NCI-H2029 (cell line): Measurements from ENCODE around the gene SETD4.
"Not testable (repeated sequence)": the region's sequence is repeated elsewhere in the genome, so short reads cannot be mapped to it uniquely, and the experiment has no call there.

ENCODE experiments used
- DNase-seq: peaks from one replicate; lab custom pipeline; 2025; lab: John Stamatoyannopoulos, UW

SETD4 gene, protein sequence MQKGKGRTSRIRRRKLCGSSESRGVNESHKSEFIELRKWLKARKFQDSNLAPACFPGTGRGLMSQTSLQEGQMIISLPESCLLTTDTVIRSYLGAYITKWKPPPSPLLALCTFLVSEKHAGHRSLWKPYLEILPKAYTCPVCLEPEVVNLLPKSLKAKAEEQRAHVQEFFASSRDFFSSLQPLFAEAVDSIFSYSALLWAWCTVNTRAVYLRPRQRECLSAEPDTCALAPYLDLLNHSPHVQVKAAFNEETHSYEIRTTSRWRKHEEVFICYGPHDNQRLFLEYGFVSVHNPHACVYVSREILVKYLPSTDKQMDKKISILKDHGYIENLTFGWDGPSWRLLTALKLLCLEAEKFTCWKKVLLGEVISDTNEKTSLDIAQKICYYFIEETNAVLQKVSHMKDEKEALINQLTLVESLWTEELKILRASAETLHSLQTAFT

DNA sequence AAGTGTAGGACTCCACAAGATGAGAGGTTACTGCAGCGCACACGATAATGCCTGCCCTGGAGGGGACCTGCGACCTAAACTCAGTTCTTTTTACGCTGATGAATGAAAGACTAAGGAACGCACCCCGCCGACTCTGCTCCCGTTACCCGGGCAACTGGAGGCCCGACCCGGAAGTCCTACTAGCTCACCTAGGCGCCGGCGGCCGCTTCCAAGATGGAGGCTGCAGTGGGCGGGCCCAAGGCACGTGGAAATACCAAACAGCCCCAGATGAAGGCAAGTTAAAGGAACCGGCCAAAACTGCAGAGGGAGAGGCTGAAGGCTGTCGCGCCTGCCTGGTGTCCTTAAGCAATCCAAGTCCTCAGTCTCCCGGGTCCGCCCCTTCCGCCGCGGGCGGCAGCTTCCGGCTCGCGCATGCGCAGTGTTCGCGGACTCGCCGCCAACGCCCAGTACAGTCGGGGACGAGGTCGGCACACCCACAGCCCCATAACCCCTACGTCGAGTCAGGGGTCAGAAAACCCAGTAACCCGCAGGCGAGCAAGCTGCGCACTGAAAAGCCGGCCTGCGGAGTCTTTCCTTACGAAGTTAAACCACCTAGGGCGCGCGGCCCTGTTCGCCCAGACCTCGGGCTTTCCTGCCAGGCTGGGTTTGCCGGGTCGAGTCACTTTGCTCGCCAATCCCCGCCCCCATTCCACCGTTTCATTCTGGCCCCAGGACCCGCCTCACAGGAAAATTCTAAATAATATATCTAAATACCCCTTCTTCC, at the start of gene SETD4:
TSS of gene SETD4 (minus strand) at position 368 of the 763 bp plus-strand sequence. CDS start 1,638 bp downstream, outside the sequence.
- DNase-seq, result peak; percentile 88

DNA sequence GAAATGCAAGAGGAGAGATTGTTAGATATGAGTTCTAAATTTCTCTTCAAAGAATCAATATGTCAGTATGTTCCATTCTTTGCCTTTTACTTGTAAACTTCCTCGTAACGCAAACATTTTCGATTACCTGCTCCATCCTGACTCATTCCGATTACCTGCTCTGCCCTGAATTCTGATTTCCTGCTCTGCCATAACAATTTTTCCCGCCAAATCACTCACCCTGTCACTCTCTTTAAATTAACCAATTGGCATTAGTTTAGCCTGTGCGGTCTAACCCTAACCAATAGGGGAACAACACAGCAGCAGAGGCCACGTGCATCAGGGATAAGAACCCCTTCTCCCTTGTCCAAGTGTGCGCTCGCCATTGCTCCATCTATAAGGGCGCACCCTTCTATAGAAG, 49.5 kb upstream of the SETD4 start:
- no peak for DNase-seq

DNA sequence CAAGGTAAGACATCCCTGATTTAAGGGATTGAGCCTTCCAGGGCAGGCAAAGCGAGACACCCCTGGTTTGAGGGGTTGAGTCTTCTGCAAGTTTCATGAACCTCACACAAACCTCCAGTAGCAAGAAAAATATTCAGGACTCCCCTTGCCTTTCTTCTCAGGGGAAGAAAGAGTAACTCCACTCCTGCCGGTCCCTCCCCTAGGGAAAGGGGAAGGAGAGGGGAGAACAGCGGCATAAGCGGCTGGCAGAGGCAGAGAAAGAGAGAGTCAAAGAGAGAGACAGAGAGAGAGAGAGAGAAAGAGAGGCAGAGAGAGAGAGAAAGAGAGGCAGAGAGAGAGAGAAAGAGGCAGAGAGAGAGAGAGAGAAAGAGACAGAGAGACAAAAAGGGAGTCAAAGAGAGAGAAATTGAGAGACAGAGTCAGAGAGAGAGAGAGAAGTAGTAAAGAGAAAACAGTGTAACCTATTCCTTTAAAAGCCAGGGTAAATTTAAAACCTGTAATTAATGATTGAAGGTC, 45.1 kb upstream of the SETD4 start:
- DNase-seq, result no peak

DNA sequence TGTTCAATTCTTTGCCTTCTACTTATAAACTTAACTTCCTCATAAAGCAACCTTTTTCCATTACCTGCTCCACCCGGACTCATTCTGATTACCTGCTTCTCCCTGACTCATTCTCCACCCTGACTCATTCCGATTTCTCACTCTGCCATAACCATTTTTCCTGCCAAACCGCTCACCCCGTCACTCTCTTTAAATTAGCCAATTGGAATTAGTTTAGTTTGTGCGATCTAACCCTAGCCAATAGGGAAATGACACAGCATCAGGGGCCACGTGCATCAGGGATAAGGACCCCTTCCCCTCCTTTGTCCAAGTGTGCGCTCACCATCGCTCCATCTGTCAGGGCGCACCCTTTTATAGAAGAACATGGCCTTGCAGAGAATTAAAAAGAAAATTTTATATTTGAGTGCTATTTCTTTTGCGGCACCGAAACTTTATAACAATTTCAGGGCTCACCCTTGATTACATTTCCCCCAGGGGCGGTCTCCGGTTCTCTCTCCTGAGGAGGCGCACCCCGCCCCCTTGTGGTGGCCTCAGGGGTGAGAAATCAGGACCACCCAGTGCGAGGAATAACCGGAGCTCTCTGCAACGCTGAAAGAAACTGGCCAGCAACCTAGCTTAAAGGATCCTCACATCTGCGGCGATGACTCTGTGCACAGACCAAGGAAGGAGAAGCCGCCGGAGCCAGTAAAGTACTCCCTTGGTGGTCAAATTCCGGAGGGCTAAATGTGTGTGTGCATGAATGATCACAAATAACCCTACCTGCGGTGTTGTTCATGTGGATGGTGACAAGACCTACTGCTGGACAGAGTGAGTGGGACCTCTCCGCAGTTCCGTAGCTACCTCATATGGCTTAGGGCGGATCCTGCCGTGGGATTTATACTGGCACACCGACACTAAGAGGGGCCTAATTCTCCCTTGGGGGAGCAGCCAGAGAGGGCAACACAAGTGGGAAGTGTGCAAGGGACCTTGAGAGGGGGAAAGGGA, 44.3 kb upstream of the SETD4 start:
- no peak for DNase-seq

DNA sequence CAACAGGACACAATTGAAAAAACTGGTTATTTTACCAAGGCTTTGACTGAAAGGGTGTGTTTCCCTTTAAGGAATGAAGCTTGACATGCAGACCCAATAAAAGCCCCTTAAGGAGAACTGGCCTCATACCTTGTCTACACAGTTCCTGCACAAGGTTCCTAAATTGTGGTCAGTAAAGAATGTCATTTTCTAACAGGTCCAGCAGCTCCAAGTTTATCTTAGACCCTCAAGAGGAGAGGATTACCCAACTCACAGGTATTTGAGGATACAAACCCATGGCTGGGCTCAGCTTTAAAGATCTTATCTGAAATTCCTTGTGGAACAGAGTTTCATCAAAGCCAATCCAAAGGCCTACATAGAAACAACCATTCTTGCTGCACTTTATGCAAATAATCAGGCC, 43.1 kb upstream of the SETD4 start:
- no peak for DNase-seq

DNA sequence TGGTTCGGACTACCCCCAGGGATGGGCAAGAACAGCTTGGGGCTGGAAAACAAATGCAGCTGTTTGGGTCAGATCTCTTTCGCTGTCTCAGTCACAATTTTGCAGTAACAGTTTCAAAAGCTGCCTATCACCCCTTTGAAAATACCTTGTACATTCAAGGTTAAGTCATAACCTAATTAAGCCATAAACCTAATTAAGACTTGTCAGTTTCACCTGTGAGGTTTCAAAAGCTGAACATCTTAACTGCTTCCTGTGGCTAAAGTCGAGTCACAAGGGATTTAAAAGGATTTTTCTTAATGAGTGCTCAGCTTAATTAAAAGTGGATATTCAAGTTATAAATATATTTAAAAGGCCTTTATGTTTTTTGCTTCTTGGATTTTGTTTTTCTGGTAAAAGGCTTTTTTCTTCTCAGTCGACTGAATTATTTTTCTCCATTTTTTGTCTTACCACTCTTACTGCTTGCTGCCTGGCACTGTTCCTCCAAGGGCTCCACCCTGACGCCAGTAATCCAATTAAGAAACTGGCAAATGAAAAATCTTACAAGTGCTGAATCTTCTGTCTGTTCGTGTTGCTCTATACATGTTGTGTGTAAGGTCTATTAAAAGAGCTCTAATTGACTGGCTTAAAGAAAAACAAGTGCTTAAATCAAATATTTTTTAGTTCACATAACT, 40.8 kb upstream of the SETD4 start:
- DNase-seq, result no peak

DNA sequence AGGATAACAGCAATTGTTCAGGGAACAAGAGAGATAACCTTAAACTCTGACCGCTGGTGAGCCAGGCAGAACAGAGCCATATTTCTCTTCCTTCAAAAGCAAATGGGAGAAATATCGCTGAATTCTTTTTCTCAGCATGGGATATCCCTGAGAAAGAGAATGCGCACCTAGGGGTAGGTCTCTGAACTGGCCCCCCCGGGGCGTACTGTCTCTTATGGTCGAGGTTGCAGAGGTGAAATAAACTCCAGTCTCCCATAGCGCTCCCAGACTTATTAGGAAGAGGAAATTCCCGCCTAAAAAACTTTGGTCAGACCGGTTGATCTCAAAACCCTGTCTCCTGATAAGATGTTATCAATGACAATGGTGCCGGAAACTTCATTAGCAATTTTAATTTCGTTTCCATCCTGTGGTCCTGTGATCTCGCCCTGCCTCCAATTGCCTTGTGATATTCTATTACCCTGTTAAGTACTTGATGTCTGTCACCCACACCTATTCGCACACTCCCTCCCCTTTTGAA, 39.4 kb upstream of the SETD4 start:
- not testable (repeated sequence) for DNase-seq

DNA sequence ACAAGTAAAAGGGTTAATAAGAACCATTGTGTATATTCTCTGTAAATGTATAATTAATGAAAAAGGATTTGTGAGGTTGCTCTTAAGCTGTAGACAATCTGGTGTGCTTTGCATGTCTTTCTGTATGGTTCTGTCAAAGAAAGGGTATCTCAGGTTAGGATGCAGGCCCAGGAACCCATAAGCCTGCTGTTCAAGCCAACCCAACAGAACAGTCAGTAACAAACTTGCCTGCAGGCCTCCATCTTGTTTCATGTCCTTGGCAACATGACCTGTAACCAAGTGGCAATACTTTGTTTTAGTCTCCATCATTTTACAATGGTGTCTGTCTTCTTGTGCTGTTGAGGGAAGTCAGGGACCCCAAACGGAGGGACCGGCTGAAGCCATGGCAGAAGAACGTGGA, 38.7 kb upstream of the SETD4 start:
- DNase-seq, result no peak

DNA sequence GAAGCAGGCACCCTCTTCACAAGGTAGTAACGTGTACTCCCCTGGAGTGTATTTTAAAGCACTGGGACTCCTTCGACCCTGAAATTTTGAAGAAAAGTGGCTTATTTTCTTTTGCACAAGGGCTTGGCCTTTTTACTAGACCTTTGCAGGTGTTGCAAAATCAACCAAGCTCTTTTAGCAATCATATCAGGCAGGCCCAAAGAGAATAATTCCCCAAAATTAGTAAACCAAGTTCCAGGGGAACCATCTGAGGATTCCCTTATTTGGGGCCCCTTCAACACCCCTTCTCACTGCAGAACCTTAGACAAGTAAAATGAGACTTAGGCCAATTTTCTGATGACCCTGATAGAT, 37.8 kb upstream of the SETD4 start:
- no peak for DNase-seq

DNA sequence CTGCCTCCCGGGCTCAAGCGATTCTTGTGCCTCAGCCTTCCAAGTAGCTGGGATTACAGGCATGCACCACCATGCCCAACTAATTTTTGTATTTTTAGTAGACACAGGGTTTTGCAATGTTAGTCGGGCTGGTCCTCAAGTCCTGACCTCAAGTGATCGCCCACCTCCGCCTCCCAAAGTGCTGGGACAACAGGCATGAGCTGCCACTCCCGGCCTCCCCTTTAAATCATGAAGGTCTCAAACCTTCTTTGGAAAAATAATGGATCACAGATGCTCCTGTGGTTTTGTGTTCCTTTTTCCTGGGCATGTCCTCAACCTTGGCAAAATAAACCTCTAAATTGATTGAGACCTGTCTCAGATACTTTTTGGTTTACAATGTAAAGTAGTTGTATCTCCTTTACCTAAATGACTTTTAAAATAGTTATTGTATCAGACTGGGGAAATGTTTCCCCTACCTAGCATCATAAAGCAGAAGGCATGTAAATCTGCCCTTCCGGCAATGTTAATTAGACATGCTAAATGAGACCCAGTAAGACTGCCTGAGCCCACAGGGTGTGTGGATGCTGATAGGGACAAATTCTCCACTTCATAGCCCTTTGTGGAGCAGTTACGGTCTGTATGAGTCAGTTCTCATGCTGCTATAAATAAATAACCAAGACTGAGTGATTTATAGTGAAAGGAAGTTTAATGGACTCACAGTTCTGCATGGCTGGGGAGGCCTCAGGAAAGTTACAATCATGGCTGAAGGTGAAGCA, 37.3 kb upstream of the SETD4 start:
- no peak for DNase-seq

DNA sequence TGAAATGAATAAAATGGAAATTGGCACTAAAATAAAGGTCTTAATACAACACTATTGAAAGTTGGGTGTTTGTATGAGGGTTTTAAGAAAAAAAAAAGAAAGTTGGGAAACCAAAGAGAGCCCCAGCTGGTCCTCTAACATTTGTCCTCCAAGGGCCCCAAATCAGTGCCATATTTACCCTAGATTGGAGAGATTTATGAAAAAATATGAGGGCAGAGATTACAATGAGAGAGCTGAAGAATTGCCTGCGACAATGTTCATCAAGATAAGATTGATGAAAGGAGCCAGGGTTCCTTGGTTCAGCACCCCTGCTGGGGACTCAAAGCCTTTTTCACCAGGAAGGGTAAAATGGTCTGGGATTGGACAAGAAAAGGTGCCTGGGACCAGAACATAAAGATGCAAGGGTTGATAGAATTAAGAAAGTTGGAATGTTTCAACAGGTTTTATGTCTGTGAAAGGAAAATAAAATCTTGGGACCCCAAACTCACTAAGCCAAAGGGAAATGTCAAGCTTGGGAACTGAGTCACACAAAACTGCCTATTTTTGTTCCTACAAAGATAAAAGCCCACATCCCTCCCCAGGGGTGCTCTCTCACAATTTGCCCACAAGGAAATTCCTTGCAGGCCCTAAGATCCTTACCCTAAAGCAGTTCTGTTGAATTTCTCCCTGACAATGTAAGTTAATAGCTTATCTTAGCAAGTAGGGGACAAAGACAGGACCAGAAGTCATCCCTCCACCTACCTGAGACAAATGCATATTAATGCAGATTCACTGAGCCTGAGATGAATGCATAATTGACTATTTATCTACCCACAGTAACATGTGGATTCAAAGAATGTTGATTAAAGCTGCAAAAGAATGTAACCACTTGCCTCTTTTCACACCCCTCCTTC, 36.3 kb upstream of the SETD4 start:
- DNase-seq, result no peak

DNA sequence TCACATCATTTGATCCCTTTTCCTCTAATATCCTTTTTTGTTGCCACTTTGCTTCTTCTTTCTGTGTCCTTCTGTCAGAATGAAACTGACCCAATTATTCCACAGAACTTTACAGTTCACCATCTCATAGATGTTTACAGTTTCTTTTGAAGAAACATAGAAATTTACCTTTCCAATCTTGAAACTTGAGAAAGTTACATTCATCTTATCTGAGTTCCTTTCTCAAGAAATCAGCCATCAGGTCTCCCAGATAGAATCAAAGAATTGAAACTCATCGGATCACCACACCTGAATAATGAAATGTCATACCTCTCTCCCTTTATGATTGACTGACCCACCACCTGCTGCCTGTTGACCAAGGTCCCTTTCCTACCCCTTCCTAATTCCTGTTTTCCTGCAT, 33.2 kb upstream of the SETD4 start:
- no peak for DNase-seq

DNA sequence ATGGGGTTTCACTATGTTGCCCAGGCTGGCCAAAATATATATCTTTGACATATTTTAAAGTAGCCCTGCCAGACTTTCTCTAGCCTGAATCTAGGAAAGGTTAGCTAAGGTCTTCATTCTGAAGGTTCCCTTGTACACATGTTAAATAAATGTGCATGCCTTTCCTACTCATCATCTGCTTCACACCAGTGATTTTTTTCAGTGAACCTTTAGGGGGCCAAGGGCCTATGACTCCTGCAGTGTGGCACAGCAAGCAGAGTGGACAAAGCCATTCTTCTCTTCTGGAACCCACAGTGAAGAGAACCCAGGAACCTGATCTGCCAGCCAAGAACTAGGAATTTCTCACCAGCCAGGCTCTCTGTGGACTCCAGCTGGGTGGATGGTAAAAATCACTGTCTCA, 32.4 kb upstream of the SETD4 start:
- no peak for DNase-seq

DNA sequence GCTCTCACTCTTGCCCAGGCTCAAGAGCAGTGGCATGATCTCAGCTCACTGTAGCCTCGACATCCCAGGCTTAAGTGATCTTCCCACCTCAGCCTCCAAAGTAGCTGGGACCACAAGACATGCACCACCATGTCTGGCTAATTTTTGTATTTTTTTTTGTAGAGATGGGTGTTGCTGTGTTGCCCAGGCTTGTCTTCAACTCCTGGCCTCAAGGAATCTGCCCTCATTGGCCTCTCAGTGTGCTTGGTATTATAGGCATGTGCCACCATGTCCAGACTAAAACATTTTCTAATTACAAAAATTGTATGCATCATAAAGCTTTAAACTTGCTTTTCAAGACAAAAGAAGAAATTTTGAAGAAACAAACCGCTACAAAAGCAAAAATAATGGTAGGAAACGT, 29.6 kb upstream of the SETD4 start:
- no peak for DNase-seq

DNA sequence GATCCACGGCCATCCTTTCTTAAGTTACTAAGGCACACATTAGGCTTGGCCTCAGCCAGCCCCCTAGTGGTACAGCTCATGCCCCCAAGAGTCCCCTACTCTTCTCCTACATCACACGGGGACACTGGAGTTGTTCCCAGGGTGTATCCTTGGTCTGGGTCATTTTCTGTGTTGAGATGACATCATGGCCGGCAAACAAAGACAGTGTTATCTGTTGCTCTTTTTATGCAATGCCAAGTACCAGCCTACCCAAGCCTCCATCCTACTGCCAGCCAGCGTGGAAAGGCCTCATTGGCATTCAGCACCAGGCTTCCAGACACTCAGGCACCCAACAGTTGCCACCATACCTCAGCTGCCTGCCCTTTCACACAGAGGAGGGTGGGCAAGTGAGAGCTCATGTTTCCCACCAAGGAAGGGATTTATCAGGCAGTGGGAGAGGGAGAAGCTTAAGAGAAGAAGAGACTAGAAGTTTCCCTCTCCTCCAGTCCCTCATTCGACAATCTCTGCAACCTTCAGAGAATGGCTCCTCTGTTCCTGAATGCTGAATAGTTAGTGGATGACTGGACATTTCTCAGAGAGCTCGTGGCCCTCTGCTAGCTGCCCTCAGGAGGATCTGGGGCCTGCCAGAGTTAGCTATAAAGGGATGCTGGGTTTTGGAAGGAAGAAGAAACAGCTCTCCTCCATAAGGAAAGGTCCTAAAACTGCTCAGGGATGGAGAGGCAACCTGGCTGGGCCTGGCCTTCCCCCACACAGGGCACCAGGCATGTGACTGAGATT, 27.2 kb upstream of the SETD4 start:
- no peak for DNase-seq

DNA sequence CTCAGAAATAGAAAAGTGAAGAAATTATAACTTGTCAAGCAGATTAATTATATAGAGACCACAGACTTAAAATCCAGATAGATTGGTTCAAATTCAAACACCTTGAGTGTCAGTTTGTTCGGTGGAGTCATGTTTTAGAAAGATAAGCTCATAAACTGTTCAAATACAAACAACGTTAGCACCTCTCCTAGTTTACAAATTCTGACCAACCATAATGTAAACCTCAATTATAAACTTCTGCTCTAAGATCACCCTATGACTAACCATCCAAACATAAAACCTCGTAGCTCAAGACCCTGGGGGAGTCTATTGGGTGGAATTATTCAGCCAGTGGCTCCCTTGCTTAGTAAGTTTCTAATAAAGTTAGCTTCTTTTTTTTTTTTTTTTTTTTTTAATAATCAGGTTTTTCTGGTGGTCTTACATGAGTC, 21.9 kb upstream of the SETD4 start:
- no peak for DNase-seq

DNA sequence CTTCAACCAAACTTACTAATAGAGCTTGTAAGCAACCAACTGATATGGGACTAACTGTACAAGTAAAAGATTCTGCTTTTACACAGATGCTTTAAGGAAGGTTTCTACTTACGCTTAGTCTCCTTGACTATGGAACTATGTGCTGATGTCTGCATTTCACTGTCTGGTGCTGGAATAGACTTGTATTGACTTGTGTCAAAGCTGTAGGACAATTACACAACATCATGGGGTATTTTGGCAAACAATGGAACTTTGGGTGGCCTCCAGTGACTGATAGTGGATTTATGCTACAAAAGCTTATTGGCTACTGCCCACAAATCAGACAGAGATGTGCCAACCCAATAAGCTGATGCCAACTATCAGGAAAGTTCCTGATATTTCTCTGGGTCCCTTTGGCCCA, 20.1 kb upstream of the SETD4 start:
- DNase-seq, result no peak

DNA sequence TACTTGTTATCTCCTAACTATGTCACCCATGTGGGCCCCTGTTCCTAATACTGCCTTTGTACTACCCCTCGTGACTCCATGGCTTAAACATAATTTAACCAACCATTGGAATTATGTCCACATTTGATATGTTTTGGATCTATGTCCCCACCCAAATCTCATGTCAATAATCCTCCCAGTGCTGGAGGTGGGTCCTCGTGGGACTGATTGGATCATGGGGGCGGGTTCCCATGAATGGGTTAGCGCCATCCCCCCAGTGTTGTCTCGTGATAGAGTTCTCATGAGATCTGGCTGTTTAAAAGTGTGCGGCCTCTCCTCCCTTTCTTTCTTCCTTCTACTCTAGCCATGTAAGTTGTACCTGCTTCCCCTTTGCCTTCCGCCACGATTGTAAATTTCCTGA, 19.3 kb upstream of the SETD4 start:
- no peak for DNase-seq
